BLaER1 (cell line): ENCODE data around the gene TWSG1.

Experiments
- H3K27ac ChIP-seq: shearing (Covaris generic); formaldehyde crosslinking; 2 replicates; pipeline ENCODE4 v1.8.1; 2022
- H3K27me3 ChIP-seq: shearing (Covaris generic); formaldehyde crosslinking; 2 replicates; pipeline ENCODE4 v1.8.1; 2022
- H3K36me3 ChIP-seq: shearing (Covaris generic); formaldehyde crosslinking; 2 replicates; pipeline ENCODE4 v1.8.1; 2022
- H3K4me1 ChIP-seq: shearing (Covaris generic); formaldehyde crosslinking; 2 replicates; pipeline ENCODE4 v1.8.1; 2022
- H3K4me2 ChIP-seq: shearing (Covaris generic); formaldehyde crosslinking; 2 replicates; pipeline ENCODE4 v1.8.1; 2022
- H3K4me3 ChIP-seq: shearing (Covaris generic); formaldehyde crosslinking; 2 replicates; pipeline ENCODE4 v1.8.1; 2022
- H3K9ac ChIP-seq: shearing (Covaris generic); formaldehyde crosslinking; 2 replicates; pipeline ENCODE4 v1.8.1; 2022
- H3K9me3 ChIP-seq: shearing (Covaris generic); formaldehyde crosslinking; 2 replicates; pipeline ENCODE4 v1.8.1; 2022
- H4K20me1 ChIP-seq: shearing (Covaris generic); formaldehyde crosslinking; 2 replicates; pipeline ENCODE4 v1.8.1; 2022
- Cebpa-rat ChIP-seq: shearing (Covaris generic); IDR thresholded peaks from 2 replicates; pipeline ENCODE4 v1.8.1; 2022

TWSG1 gene

DNA sequence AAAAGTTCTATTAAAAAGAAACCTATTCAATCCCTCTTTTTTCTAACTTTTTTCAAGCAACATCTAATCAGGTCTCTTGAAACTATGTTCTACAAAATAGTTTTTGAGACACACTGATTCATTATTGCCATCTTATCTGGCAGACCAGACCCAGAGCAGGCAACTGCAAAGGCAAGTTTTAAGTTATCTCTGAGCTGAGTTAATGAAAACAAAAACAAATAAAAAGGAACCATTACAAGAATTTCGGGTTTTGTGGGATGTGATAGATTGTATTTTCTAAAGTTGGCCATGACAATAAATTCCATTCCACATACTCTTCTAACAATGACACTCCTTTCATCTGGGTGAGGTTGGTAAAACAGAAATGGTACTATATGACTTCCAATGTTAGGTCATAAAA, 15.2 kb upstream of the TWSG1 start:
- Histone ChIP-seq H3K36me3 (no peaks in the 10 kb centered on the region), H3K4me2 (no peak overlapping the region), H3K9ac (no peak overlapping the region), H3K27me3 (no peaks in the 10 kb centered on the region), H3K4me1 (no peaks in the 10 kb centered on the region), H3K4me3 (no peak overlapping the region), H3K27ac (no peak overlapping the region), H3K9me3 (no peaks in the 10 kb centered on the region), H4K20me1 (no peaks in the 10 kb centered on the region)
- TF ChIP-seq Cebpa-rat, result no peak

DNA sequence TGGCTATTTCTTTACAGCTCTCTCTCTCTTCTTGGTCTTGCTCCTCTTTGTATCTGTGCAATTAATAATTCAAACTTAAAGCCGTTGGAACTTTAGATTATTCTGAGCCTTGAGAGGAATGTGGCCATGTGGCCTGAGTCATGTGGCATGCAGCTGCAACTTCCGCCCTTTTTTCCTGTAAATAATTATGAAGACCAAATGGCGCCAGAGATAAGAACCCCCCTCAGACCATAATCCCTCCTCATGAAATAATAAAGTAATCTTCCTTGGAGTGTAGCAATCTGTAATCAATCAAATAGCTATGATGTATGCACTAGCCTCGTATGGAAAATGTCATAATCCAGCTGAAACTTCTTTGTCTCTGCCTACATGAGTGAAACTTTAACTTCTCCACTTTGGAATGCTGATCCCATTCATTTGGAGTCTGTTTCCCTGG, 13.5 kb upstream of the TWSG1 start:
- no peak overlapping the region for H3K27ac ChIP-seq

DNA sequence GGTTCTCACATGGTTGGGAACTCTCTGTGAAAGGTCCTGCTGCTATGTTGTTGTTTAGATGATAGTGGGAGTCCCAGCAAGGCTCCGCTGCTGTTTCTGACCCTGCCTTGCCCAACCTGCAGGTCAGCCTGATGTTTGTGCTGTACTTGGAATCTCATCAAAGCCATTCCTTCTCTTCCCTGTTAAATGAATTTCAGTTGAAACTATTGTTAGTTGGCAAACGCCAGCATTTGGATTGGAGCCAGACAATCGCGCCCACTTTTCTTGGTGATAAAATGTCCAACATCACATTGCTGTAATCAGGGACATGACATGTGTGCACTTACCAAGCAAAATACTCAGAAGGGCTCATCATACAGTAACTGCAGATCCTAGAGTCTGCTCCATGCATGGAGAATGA, 12.8 kb upstream of the TWSG1 start:
- no peak overlapping the region for H3K4me2 ChIP-seq

More for the DNA sequence above, 13.5 kb upstream of the TWSG1 start:
- Histone ChIP-seq H3K27me3 (no peaks in the 10 kb centered on the region), H3K9me3 (no peaks in the 10 kb centered on the region), H3K4me3 (no peak overlapping the region), H3K4me1 (no peaks in the 10 kb centered on the region), H3K9ac (no peak overlapping the region), H4K20me1 (no peaks in the 10 kb centered on the region), H3K36me3 (no peaks in the 10 kb centered on the region), H3K4me2 (no peak overlapping the region)
- TF ChIP-seq Cebpa-rat, result no peak

DNA sequence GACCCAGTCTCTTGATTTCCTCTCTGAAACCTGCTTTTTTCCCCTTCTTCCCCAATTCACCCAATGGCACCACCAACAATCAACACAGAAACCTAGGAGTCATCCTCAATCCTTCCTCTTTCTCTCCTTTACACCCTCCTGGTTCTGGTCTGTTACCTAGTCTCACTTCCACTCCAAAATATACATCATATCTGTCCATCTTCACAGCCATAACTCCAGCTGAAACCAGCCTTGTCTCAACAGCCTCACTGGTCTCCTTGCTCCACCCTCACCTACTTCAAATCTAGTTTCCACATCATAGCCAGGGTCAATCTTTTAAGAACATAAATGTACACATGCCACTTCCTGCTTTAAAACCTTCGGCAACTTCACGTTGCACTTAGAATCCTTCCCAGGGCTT, 11.8 kb upstream of the TWSG1 start:
- no peaks in the 10 kb centered on the region for H3K36me3 ChIP-seq
- H3K27me3 ChIP-seq, result no peaks in the 10 kb centered on the region
- H3K9me3 ChIP-seq, result peaks cover 6% of the 10 kb centered on the region
- no peak overlapping the region for H3K4me2 ChIP-seq
- no peak overlapping the region for H3K4me3 ChIP-seq
- no peak overlapping the region for H3K27ac ChIP-seq
- no peak for TF ChIP-seq Cebpa-rat
- no peaks in the 10 kb centered on the region for H3K4me1 ChIP-seq
- no peaks in the 10 kb centered on the region for H4K20me1 ChIP-seq
- H3K9ac ChIP-seq, result no peak overlapping the region

More for the DNA sequence above, 12.8 kb upstream of the TWSG1 start:
- H3K9me3 ChIP-seq, result no peaks in the 10 kb centered on the region
- no peaks in the 10 kb centered on the region for H4K20me1 ChIP-seq
- H3K9ac ChIP-seq, result no peak overlapping the region
- H3K36me3 ChIP-seq, result no peaks in the 10 kb centered on the region
- H3K4me3 ChIP-seq, result no peak overlapping the region
- no peak overlapping the region for H3K27ac ChIP-seq
- no peak for TF ChIP-seq Cebpa-rat
- no peaks in the 10 kb centered on the region for H3K4me1 ChIP-seq
- no peaks in the 10 kb centered on the region for H3K27me3 ChIP-seq

DNA sequence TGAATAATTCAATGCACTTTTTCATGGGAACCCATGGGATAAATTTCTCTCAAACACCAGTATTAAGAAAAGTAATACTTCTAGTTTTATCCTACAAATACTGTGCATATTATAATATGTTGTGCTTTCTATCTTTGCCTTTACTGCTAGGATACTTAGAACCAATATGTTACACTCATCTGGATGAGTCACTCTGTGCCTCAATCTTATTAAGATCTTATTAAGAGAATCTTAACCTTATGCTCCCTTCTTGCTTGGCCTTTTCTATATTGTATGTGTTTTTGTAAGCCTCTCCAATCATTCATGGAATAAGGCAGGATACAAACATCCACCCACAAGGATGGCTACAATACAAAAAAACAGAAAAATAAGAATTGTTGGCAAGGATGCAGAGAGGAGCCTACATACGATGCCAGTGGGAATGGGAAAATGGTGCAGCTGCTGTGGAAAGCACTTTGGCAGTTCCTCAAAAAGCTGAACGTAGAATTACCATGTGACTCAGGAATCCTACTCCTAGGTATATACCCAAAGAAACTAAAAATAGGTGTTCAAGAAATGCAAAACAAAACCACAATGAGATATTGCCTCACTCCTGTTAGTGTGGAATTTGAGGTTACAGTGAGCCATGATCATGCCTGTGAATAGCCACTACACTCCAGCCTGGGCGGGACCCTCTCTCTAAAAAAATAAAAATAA, 10.7 kb upstream of the TWSG1 start:
- peaks cover 18% of the 10 kb centered on the region for H3K9me3 ChIP-seq

DNA sequence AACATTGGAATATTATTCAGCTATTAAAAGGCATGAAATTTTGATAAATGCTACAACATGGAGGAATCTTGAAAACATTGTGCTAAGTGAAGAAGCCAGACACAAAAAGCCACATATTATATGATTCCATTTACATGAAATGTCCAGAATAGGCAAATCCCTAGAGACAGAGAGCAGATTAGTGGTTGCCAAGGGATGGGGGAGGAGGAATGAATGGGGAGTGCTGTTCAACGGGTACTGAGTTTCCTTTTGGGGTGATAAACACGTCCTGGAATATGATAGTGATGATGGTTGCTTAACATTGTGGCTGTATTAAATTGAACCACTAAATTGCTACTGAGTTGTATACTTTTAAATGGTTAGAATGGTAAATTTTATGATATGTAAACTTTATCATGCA, 8.9 kb upstream of the TWSG1 start:
- H3K27ac ChIP-seq, result no peak overlapping the region
- H3K27me3 ChIP-seq, result no peaks in the 10 kb centered on the region
- H3K36me3 ChIP-seq, result no peaks in the 10 kb centered on the region
- no peak for TF ChIP-seq Cebpa-rat
- H3K9me3 ChIP-seq, result peaks cover 23% of the 10 kb centered on the region
- no peak overlapping the region for H3K9ac ChIP-seq
- no peaks in the 10 kb centered on the region for H3K4me1 ChIP-seq
- no peak overlapping the region for H3K4me2 ChIP-seq
- no peaks in the 10 kb centered on the region for H4K20me1 ChIP-seq
- H3K4me3 ChIP-seq, result no peak overlapping the region

More for the DNA sequence above, 10.7 kb upstream of the TWSG1 start:
- H3K4me2 ChIP-seq, result no peak overlapping the region
- no peaks in the 10 kb centered on the region for H4K20me1 ChIP-seq
- no peaks in the 10 kb centered on the region for H3K36me3 ChIP-seq
- no peak overlapping the region for H3K27ac ChIP-seq
- H3K4me1 ChIP-seq, result no peaks in the 10 kb centered on the region
- H3K27me3 ChIP-seq, result no peaks in the 10 kb centered on the region
- H3K9ac ChIP-seq, result no peak overlapping the region
- no peak overlapping the region for H3K4me3 ChIP-seq
- no peak for TF ChIP-seq Cebpa-rat

DNA sequence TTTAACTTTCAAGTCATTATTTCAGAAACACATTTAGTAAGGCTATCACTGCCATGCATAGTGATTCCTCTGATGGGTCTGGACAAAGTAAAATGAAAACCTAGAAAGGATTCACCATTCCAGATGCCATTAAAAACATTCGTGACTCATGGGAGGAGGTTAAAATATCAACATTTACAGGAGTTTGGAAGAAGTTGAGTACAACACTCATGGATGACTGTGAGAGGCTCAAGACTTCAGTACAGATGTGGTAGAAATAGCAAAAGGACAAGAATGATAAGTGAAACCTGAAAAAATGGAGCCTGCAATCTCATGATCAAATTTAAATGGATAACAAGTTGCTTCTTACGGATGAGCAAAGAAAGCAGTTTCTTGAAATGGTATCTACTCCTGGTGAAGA, 5.8 kb upstream of the TWSG1 start:
- H3K4me1 ChIP-seq, result no peaks in the 10 kb centered on the region
- no peaks in the 10 kb centered on the region for H4K20me1 ChIP-seq
- peaks cover 31% of the 10 kb centered on the region for H3K9me3 ChIP-seq
- no peak overlapping the region for H3K4me3 ChIP-seq
- no peak overlapping the region for H3K4me2 ChIP-seq
- H3K36me3 ChIP-seq, result no peaks in the 10 kb centered on the region
- H3K27ac ChIP-seq, result no peak overlapping the region
- no peak for TF ChIP-seq Cebpa-rat
- H3K27me3 ChIP-seq, result no peaks in the 10 kb centered on the region
- no peak overlapping the region for H3K9ac ChIP-seq

DNA sequence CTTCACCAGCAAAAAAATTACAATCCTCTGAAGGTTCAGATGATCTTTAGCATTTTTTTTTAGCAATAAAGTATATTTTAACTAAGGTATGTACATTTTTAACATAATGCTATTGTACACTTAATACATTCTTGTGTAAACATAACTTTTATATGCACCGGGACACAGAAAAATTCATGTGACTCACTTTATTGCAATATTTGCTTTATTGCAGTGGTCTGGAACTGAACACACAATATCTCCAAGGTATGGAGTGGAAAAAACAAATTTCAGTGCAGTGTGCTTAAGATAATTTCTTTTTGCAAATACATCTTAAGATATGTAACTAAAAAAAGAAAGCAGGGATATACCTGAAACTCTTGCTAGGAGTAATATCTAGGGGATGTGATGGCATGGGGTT, 5.1 kb upstream of the TWSG1 start:
- H3K4me3 ChIP-seq, result no peak overlapping the region
- no peaks in the 10 kb centered on the region for H4K20me1 ChIP-seq
- no peak for TF ChIP-seq Cebpa-rat
- no peaks in the 10 kb centered on the region for H3K27me3 ChIP-seq
- no peaks in the 10 kb centered on the region for H3K36me3 ChIP-seq
- H3K4me2 ChIP-seq, result no peak overlapping the region
- H3K4me1 ChIP-seq, result no peaks in the 10 kb centered on the region
- no peak overlapping the region for H3K27ac ChIP-seq
- H3K9ac ChIP-seq, result no peak overlapping the region
- peaks cover 33% of the 10 kb centered on the region for H3K9me3 ChIP-seq

DNA sequence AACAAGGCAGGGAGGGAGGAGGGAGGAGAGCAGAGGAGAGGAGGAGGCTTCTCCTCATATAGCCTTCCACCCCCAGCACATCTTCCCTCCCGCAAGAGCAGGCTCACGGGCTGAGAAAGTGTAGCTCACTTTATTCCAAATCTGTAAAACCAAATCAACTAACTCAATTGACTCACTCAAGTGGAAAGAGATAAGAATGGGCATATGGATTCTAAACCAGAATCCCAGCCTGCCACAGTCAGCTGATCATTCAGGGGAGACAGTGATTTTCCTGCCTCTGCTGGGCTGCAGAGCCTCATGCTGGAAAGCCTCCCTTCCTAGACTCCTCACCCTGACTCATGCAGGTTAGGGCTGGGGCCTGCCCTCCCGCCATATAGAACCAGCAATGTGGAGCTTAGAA, 4.2 kb upstream of the TWSG1 start:
- Histone ChIP-seq H3K36me3 (no peaks in the 10 kb centered on the region), H3K4me2 (no peak overlapping the region), H3K9ac (no peak overlapping the region), H3K4me3 (no peak overlapping the region), H3K4me1 (peaks cover 2% of the 10 kb centered on the region), H3K9me3 (peaks cover 33% of the 10 kb centered on the region), H3K27ac (no peak overlapping the region), H3K27me3 (no peaks in the 10 kb centered on the region), H4K20me1 (no peaks in the 10 kb centered on the region)
- TF ChIP-seq Cebpa-rat, result no peak

DNA sequence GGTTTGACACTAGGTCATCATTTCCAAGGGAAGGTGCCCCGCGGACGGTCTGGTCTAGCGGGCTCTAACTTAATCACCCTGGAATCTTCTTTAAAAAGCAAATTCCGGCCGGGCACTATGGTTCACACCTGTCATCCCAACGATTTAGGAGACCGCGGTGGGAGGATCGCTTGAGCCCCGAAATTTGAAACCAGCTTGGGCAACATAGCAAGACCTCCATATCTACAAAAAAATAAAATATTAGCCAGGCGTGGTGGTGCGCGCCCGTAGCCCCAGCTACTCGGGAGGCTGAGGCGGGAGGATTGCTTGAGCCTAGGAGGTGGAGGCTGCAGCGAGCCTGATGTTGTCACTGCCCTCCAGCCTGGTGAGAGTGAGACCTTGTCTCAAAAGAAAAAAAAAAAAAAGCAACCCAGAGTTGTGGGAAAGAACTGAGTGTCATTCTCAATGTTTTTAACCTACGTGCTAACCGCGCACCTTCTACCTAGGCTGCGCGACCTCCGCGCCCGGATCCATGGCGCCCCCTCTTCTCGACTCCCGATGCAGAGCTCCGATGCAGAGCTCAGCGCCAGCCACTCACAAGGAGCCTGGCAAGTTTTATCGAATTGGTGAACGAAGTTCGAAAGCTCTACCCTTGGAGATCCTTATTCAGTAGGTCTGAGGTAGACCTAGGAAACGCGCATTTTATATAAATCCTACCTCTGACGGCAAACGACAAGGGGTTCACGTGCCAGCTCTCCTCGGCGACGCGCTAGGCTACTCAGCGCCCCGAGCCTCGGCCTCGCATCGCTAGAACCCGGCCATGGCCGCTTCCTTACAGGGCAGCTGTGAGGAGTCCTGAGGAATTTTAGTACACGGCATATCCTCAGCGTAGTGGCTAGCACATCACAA, 888 bp upstream of the TWSG1 start:
- no peak overlapping the region for H3K27ac ChIP-seq
- peak overlapping the region; percentile 82 for H3K4me2 ChIP-seq
- H3K9ac ChIP-seq, result no peak overlapping the region; the same call in 1 of the 2 replicates
- no peaks in the 10 kb centered on the region for H4K20me1 ChIP-seq
- H3K9me3 ChIP-seq, result peaks cover 17% of the 10 kb centered on the region
- no peak for TF ChIP-seq Cebpa-rat
- H3K36me3 ChIP-seq, result peaks cover 9% of the 10 kb centered on the region
- no peaks in the 10 kb centered on the region for H3K27me3 ChIP-seq
- H3K4me3 ChIP-seq, result peak overlapping the region; percentile 60
- H3K4me1 ChIP-seq, result peaks cover 17% of the 10 kb centered on the region
